ENCODE results near the gene CST6. TPM values are rescaled to one million over a fixed set of nuclear protein-coding genes. Genes with fewer than 3 reads are reported as not detected.

The CST6 gene
- total and polyA plus RNA-seq, 10 donors, result 0.76 to 1.4 (median 0.93) TPM; not detected in 7

DNA sequence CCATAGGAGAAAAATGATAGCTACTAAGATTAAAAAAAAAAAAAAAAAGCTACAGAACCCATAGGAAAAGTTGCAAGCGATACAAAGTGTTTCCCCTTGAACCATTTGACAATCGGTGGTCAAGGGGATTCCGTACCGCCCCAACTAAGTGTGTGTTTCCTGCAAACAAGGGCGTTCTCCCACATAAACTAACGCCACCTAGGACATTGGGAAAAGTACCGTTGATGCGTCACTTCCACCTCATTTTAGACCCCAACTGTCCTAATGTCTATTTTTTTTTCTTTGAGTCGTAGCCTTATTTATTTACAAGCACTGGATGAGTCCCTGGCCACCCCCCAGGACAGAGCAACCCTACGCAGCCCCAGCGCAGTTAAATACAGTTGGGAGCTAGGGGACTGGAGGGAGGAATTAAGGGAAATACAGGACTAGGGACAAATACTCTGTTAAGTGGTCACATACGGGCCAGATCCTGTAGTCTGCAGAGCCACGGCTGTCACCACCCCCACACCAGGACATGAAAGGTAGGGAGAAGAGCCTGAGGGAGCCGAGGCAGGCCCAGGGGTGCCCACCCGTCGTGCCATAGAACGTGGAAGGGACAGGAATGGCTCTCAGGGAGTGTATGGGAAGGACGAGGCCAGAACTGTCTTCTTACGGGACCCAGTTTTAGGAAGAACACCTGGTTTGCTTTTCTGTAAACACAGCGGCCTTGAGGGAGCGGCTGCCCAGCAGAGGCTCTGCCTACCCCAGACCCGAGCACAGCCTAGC is 28.8 kb upstream of the CST6 start:
- Histone ChIP-seq H3K27me3 (replicated peaks in 1 of 7) (no peaks in the 10 kb centered on the region), H3K36me3 (peaks cover 0 to 24% (median 19%) of the 10 kb centered on the region in 6 donors), H3K4me3 (peak overlapping the region in 1 of 8 donors; percentile 5), H3K9me3 (no peaks in the 10 kb centered on the region), H3K4me1 (peaks cover 0 to 45% (median 12%) of the 10 kb centered on the region in 6 donors), H3K27ac (peak overlapping the region; percentile 46 to 86 (median 78))
- TF ChIP-seq POLR2A (IDR thresholded peaks at IDR 0.05) (no peak), POLR2AphosphoS5 (IDR thresholded peaks at IDR 0.05) (peak in 2 of 3 donors; percentile 22 to 79)
- TF ChIP-seq, protein P1, sequence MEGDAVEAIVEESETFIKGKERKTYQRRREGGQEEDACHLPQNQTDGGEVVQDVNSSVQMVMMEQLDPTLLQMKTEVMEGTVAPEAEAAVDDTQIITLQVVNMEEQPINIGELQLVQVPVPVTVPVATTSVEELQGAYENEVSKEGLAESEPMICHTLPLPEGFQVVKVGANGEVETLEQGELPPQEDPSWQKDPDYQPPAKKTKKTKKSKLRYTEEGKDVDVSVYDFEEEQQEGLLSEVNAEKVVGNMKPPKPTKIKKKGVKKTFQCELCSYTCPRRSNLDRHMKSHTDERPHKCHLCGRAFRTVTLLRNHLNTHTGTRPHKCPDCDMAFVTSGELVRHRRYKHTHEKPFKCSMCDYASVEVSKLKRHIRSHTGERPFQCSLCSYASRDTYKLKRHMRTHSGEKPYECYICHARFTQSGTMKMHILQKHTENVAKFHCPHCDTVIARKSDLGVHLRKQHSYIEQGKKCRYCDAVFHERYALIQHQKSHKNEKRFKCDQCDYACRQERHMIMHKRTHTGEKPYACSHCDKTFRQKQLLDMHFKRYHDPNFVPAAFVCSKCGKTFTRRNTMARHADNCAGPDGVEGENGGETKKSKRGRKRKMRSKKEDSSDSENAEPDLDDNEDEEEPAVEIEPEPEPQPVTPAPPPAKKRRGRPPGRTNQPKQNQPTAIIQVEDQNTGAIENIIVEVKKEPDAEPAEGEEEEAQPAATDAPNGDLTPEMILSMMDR (IDR thresholded peaks at IDR 0.05 in 8 of 11, conservative IDR thresholded peaks at IDR 0.05 in 3 of 11), result peak in 1 of 11 experiments; percentile 12
- intact Hi-C loops (cut with DNase I; ENCODE audit: low total_unique reads), result no loop called here
- no peak for DNase-seq
- WGBS, 5 donors, result 66 to 75% (median 74%) methylated on average over 21 to 22 of the region's 22 CpGs

DNA sequence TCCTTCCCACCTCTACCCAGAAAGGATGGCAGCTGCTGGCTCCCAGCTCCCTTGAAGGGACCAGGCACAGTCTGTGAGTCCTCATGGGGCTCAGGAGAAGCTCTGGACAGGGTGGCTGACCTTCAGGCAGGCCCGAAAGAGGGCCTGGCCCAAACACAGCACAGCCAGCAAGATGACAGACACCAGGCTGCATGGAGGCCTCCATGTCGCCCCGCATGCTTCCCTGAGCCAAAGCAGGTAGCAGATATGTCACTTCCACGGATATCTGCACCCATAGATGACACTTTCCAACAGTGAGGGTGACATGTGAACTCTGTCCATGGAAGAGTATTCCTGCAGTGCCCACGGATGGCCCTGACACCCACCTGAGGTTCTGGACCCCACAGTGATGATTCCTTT is 28.2 kb upstream of the CST6 start:
- intact Hi-C loops (cut with DNase I; ENCODE audit: low total_unique reads), result no loop called here
- Histone ChIP-seq H3K9me3 (no peaks in the 10 kb centered on the region), H3K27ac (peak overlapping the region; percentile 46 to 86 (median 78)), H3K27me3 (replicated peaks in 1 of 7) (no peaks in the 10 kb centered on the region), H3K36me3 (peaks cover 0 to 19% (median 13%) of the 10 kb centered on the region in 6 donors), H3K4me1 (peaks cover 0 to 45% (median 13%) of the 10 kb centered on the region in 6 donors), H3K4me3 (peak overlapping the region in 1 of 8 donors; percentile 5)
- DNase-seq, result no peak
- TF ChIP-seq POLR2AphosphoS5 (IDR thresholded peaks at IDR 0.05) (peak in 1 of 3 donors; percentile 31), POLR2A (IDR thresholded peaks at IDR 0.05) (no peak)
- 85 to 95% (median 91%) methylated on average over 4 to 5 of the region's 5 CpGs for WGBS, 5 donors

DNA sequence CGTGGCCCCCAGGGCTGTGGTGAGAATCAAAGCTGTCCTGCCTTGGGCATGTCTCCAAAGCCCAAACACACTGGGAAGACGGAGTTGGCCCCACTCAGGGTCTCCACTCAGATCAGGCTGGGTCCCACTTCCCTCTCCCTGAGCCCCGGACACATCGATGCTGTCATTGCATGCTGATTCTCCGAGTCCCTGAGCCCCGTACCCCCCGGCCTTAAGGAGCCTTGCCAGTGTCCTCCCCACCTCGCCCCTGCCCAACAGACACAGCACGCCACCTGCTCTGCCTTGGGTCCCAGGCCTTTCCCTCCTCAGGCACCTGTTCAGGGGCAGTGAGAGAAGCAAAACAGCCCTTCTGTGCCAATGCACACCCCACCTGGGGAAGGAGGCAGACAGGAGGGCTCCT is 24.5 kb upstream of the CST6 start:
- H3K9me3 ChIP-seq, result no peaks in the 10 kb centered on the region
- intact Hi-C loops (cut with DNase I; ENCODE audit: low total_unique reads), result loop anchor here (5.0 kb wide), 1 partner anchor 100 kb away; the partner anchor contains the start of gene FIBP
- no peaks in the 10 kb centered on the region for H3K27me3 ChIP-seq (replicated peaks in 1 of 7)
- DNase-seq, result no peak
- peaks cover 0 to 25% (median 12%) of the 10 kb centered on the region in 6 donors for H3K4me1 ChIP-seq
- H3K27ac ChIP-seq, result no peak overlapping the region
- 85 to 92% (median 86%) methylated on average over 9 of the region's 9 CpGs for WGBS, 5 donors
- H3K4me3 ChIP-seq, result no peak overlapping the region
- H3K36me3 ChIP-seq, result peaks cover 0 to 5% (median 0%) of the 10 kb centered on the region in 6 donors
- TF ChIP-seq, protein P1 (IDR thresholded peaks at IDR 0.05 in 8 of 11, conservative IDR thresholded peaks at IDR 0.05 in 3 of 11), result no peak
- no peak for TF ChIP-seq POLR2A (IDR thresholded peaks at IDR 0.05)
- TF ChIP-seq POLR2AphosphoS5 (IDR thresholded peaks at IDR 0.05), result no peak

DNA sequence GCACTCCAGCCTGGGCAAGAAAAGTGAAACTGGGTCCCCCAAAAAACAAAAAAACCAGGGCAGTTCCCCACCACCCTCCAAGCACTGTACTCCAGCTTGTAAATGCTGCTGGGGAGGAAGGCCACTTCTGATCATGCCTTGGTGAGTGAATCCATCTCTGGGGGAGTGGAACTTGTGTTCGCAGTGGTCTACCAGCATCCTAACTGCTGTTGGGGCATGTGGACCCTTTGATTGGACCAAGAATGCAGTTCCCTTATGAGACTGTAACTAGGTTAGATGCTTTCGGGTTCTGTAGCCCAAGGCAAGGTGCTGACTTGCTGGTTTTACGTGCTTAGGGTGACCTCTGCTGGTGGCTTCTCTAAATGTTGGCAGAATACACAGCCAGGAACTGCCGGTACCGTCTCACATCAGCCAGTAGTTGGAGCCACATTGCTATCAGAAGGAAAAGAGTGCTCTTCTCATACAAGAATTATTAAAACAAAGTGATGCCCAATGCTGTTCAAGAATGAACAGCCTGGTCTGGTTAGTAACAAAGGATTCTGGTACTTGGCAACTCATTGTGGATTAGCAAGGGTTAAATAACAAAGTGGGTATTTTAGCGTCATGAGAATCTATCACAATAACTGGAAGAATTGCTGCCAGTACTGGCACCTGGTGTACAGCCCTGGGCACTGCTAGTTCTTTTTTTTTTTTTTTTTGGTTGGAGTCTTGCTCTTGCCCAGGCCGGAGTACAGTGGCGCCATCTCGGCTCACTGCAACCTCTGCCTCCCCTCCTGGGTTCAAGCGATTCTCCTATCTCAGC is 22.8 kb upstream of the CST6 start:
- H3K4me3 ChIP-seq, result no peak overlapping the region
- H3K27ac ChIP-seq, result peak overlapping the region in 6 of 8 donors; percentile 4 to 54 (median 44)
- H3K36me3 ChIP-seq, result peaks cover 0 to 10% (median 0%) of the 10 kb centered on the region in 6 donors
- peaks cover 0 to 14% (median 9%) of the 10 kb centered on the region in 6 donors for H3K4me1 ChIP-seq
- TF ChIP-seq POLR2A (IDR thresholded peaks at IDR 0.05) (no peak), POLR2AphosphoS5 (IDR thresholded peaks at IDR 0.05) (peak in 1 of 3 donors; percentile 83)
- TF ChIP-seq, protein P1 (IDR thresholded peaks at IDR 0.05 in 8 of 11, conservative IDR thresholded peaks at IDR 0.05 in 3 of 11), result peak; percentile 87 to 99 (median 98)
- peak; percentile 89 for DNase-seq
- 12 to 20% (median 16%) methylated on average over 10 of the region's 10 CpGs for WGBS, 5 donors
- no peaks in the 10 kb centered on the region for H3K27me3 ChIP-seq (replicated peaks in 1 of 7)
- no peaks in the 10 kb centered on the region for H3K9me3 ChIP-seq
- intact Hi-C loops (cut with DNase I; ENCODE audit: low total_unique reads), result loop anchor here (5.0 kb wide), 1 partner anchor 102 kb away; the partner anchor contains the start of gene FIBP

Measured in spleen (tissue), 11 donors.